Panc1 (cell line): ENCODE data around the gene KCP.

Experiments
- POLR2AphosphoS5 ChIP-seq: IDR thresholded peaks from 2 replicates; pipeline ENCODE4 v1.6.1; 2012; ENCODE audit warnings: mild to moderate bottlenecking, low read depth, low read length, moderate library complexity
- TF ChIP-seq, protein P1 (sequence below): fragments of 450-650 bp; IDR thresholded peaks from 2 replicates; pipeline ENCODE4 v1.5.1; 2017; ENCODE audit warnings: mild to moderate bottlenecking
- TF ChIP-seq, protein P2 (sequence below), 2 experiments: IDR thresholded peaks; 2 replicates each; pipeline ENCODE4 v1.6.1; 2011 to 2012; ENCODE audit warnings: low read depth in 2 of 2, control low read depth in 1 of 2, low read length in 1 of 2, mild to moderate bottlenecking in 1 of 2, moderate library complexity in 1 of 2; ENCODE audit not compliant: insufficient read depth in 1 of 2

DNA sequence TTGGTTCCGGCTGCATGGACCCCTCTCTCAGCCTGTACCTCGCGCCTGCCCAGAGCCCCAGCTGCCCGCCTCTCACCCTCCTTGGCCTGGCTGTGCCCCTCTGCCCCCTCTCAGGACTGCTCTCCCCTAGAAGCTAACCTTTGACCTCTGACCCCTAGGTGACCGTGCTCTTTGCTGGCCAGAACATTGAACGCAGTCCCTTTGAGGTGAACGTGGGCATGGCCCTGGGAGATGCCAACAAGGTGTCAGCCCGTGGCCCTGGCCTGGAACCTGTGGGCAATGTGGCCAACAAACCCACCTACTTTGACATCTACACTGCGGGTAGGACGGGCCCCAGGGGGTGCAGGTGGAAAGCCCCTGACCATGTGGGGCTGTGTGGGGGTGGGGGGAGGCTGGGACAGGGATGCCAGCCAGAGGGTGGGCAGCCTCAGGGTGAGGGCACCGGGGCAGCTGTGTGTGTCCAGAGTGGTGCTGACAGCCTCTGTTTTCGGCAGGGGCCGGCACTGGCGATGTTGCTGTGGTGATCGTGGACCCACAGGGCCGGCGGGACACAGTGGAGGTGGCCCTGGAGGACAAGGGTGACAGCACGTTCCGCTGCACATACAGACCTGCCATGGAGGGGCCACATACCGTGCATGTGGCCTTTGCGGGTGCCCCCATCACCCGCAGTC is 72.3 kb downstream of the KCP start:
- TF ChIP-seq, protein P1, sequence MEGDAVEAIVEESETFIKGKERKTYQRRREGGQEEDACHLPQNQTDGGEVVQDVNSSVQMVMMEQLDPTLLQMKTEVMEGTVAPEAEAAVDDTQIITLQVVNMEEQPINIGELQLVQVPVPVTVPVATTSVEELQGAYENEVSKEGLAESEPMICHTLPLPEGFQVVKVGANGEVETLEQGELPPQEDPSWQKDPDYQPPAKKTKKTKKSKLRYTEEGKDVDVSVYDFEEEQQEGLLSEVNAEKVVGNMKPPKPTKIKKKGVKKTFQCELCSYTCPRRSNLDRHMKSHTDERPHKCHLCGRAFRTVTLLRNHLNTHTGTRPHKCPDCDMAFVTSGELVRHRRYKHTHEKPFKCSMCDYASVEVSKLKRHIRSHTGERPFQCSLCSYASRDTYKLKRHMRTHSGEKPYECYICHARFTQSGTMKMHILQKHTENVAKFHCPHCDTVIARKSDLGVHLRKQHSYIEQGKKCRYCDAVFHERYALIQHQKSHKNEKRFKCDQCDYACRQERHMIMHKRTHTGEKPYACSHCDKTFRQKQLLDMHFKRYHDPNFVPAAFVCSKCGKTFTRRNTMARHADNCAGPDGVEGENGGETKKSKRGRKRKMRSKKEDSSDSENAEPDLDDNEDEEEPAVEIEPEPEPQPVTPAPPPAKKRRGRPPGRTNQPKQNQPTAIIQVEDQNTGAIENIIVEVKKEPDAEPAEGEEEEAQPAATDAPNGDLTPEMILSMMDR = no peak
- no peak for TF ChIP-seq POLR2AphosphoS5
- TF ChIP-seq, protein P2, sequence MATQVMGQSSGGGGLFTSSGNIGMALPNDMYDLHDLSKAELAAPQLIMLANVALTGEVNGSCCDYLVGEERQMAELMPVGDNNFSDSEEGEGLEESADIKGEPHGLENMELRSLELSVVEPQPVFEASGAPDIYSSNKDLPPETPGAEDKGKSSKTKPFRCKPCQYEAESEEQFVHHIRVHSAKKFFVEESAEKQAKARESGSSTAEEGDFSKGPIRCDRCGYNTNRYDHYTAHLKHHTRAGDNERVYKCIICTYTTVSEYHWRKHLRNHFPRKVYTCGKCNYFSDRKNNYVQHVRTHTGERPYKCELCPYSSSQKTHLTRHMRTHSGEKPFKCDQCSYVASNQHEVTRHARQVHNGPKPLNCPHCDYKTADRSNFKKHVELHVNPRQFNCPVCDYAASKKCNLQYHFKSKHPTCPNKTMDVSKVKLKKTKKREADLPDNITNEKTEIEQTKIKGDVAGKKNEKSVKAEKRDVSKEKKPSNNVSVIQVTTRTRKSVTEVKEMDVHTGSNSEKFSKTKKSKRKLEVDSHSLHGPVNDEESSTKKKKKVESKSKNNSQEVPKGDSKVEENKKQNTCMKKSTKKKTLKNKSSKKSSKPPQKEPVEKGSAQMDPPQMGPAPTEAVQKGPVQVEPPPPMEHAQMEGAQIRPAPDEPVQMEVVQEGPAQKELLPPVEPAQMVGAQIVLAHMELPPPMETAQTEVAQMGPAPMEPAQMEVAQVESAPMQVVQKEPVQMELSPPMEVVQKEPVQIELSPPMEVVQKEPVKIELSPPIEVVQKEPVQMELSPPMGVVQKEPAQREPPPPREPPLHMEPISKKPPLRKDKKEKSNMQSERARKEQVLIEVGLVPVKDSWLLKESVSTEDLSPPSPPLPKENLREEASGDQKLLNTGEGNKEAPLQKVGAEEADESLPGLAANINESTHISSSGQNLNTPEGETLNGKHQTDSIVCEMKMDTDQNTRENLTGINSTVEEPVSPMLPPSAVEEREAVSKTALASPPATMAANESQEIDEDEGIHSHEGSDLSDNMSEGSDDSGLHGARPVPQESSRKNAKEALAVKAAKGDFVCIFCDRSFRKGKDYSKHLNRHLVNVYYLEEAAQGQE (IDR thresholded peaks at IDR 0.05; ENCODE audit: insufficient read depth in 1 of 2, low read depth in 2 of 2, low read length in 1 of 2) = no peak
